Smooth muscle cell (in vitro differentiated cells): Measurements from ENCODE around the gene SLC25A52. TPM values are rescaled to one million over a fixed set of nuclear protein-coding genes. Genes with fewer than 3 reads are reported as not detected.

Experiments used
- DNase-seq: peaks from one replicate; lab custom pipeline; 2025; ENCODE audit not compliant: unreplicated experiment; lab: John Stamatoyannopoulos, UW
- H2AFZ ChIP-seq: fragments of 200-600 bp; sonication (generic); 2 replicates; pipeline ENCODE4 v1.6.0; 2016; ENCODE audit warnings: antibody characterized with exemption, low read depth, mild to moderate bottlenecking
- H3F3A ChIP-seq: fragments of 200-600 bp; sonication (generic); 2 replicates; pipeline ENCODE4 v1.6.0; 2017; ENCODE audit warnings: antibody characterized with exemption, low read depth
- H3K27ac ChIP-seq: fragments of 200-600 bp; sonication (generic); 2 replicates; pipeline ENCODE4 v1.5.1; 2016; ENCODE audit warnings: low read depth, mild to moderate bottlenecking
- H3K27me3 ChIP-seq: fragments of 200-600 bp; sonication (generic); 2 replicates; pipeline ENCODE4 v1.6.1; 2016; ENCODE audit warnings: low read depth, mild to moderate bottlenecking
- H3K36me3 ChIP-seq: fragments of 200-600 bp; sonication (generic); 2 replicates; pipeline ENCODE4 v1.5.1; 2016; ENCODE audit warnings: low read depth
- H3K4me1 ChIP-seq: fragments of 200-600 bp; sonication (generic); 2 replicates; pipeline ENCODE4 v1.5.1; 2016; ENCODE audit warnings: low read depth
- H3K4me2 ChIP-seq: fragments of 200-600 bp; sonication (generic); 2 replicates; pipeline ENCODE4 v1.6.0; 2016; ENCODE audit warnings: mild to moderate bottlenecking
- H3K4me3 ChIP-seq: fragments of 200-600 bp; sonication (generic); 2 replicates; pipeline ENCODE4 v1.5.1; 2016; ENCODE audit warnings: mild to moderate bottlenecking
- H3K79me2 ChIP-seq: fragments of 200-600 bp; sonication (generic); 2 replicates; pipeline ENCODE4 v1.6.0; 2016; ENCODE audit warnings: low read depth, mild to moderate bottlenecking
- H3K9ac ChIP-seq: fragments of 200-600 bp; sonication (generic); 2 replicates; pipeline ENCODE4 v1.6.0; 2016; ENCODE audit warnings: low read depth
- H3K9me3 ChIP-seq: fragments of 200-600 bp; sonication (generic); replicated peaks from 2 replicates; pipeline ENCODE4 v1.5.1; 2016; ENCODE audit warnings: low read depth
- H4K20me1 ChIP-seq: fragments of 200-600 bp; sonication (generic); 2 replicates; pipeline ENCODE4 v1.6.0; 2016; ENCODE audit warnings: low read depth
- CTCF ChIP-seq: fragments of 200-600 bp; sonication (generic); IDR thresholded peaks from 2 replicates; pipeline ENCODE4 v1.5.1; 2017; ENCODE audit warnings: borderline replicate concordance, mild to moderate bottlenecking, antibody characterized with exemption; ENCODE audit not compliant: insufficient read depth, poor library complexity, severe bottlenecking
- WGBS: methylation state at CpG from one replicate; pipeline ENCODE4 v1.1.7; 2016; ENCODE audit warnings: low lambda C conversion rate; 5-methylcytosine and 5-hydroxymethylcytosine counted together
- polyA plus RNA-seq: library from polyadenylated mRNA; unstranded; fragments of >200 nt; fragmentation: Nextera tagmentation; extraction: Ambion mirVana; gene quantifications from 2 replicates; pipeline ENCODE4 v1.2.1, GENCODE V29; 2016
- total RNA-seq: library from RNA; depleted of rRNA; stranded (reverse); fragments of >200 nt; gene quantifications from 2 replicates; pipeline ENCODE4 v1.2.3, GENCODE V29; 2014

The SLC25A52 gene
- total and polyA plus RNA-seq, 2 experiments from 2014 or later: not detected

- no peaks in the 10 kb centered on the region for H3K4me1 ChIP-seq
- H4K20me1 ChIP-seq: no peaks in the 10 kb centered on the region
- H3K4me3 ChIP-seq: no peak overlapping the region
- no peaks in the 10 kb centered on the region for H3K9me3 ChIP-seq
- H3F3A ChIP-seq: no peaks in the 10 kb centered on the region
- H3K27ac ChIP-seq: no peak overlapping the region
- DNase-seq: no peak
- no peak overlapping the region for H2AFZ ChIP-seq
- no peaks in the 10 kb centered on the region for H3K36me3 ChIP-seq
- no peaks in the 10 kb centered on the region for H3K27me3 ChIP-seq
- TF ChIP-seq CTCF: no peak
- H3K79me2 ChIP-seq: no peaks in the 10 kb centered on the region
- H3K9ac ChIP-seq: no peak overlapping the region
- 68% methylated on average over 7 of the region's 7 CpGs for WGBS
- H3K4me2 ChIP-seq: no peak overlapping the region
Measured at GRCh38 chr18:31720867-31721266, 39.8 kb downstream of the SLC25A52 start.

GRCh38 chr18:31719363-31720006 lies 41.2 kb downstream of the SLC25A52 start:
- H3K36me3 ChIP-seq: no peaks in the 10 kb centered on the region
- DNase-seq: no peak
- H3K27ac ChIP-seq: no peak overlapping the region
- no peak overlapping the region for H2AFZ ChIP-seq
- no peaks in the 10 kb centered on the region for H3K9me3 ChIP-seq
- no peak overlapping the region for H3K9ac ChIP-seq
- H3K79me2 ChIP-seq: no peaks in the 10 kb centered on the region
- no peak overlapping the region for H3K4me3 ChIP-seq
- WGBS: 76% methylated on average over 7 of the region's 7 CpGs
- no peaks in the 10 kb centered on the region for H3K4me1 ChIP-seq
- no peak for TF ChIP-seq CTCF
- no peaks in the 10 kb centered on the region for H4K20me1 ChIP-seq
- no peaks in the 10 kb centered on the region for H3F3A ChIP-seq
- H3K4me2 ChIP-seq: no peak overlapping the region
- H3K27me3 ChIP-seq: no peaks in the 10 kb centered on the region

GRCh38 chr18:31718386-31718785 lies 42.3 kb downstream of the SLC25A52 start:
- Histone ChIP-seq H2AFZ (no peak overlapping the region), H3K36me3 (no peaks in the 10 kb centered on the region), H3K79me2 (no peaks in the 10 kb centered on the region), H3K4me2 (no peak overlapping the region), H3K27me3 (no peaks in the 10 kb centered on the region), H3F3A (no peaks in the 10 kb centered on the region), H3K4me1 (no peaks in the 10 kb centered on the region), H3K27ac (no peak overlapping the region), H3K9me3 (no peaks in the 10 kb centered on the region), H3K4me3 (no peak overlapping the region), H4K20me1 (no peaks in the 10 kb centered on the region), H3K9ac (no peak overlapping the region)
- no peak for TF ChIP-seq CTCF
- no peak for DNase-seq
- WGBS: 98% methylated on average over 3 of the region's 3 CpGs

GRCh38 chr18:31716362-31716761 lies 44.3 kb downstream of the SLC25A52 start:
- no peaks in the 10 kb centered on the region for H3F3A ChIP-seq
- no peak for DNase-seq
- H2AFZ ChIP-seq: no peak overlapping the region
- H3K4me3 ChIP-seq: no peak overlapping the region
- H3K36me3 ChIP-seq: no peaks in the 10 kb centered on the region
- 68% methylated on average over 3 of the region's 3 CpGs for WGBS
- TF ChIP-seq CTCF: no peak
- H3K79me2 ChIP-seq: no peaks in the 10 kb centered on the region
- no peaks in the 10 kb centered on the region for H4K20me1 ChIP-seq
- H3K4me2 ChIP-seq: no peak overlapping the region
- no peaks in the 10 kb centered on the region for H3K9me3 ChIP-seq
- no peak overlapping the region for H3K27ac ChIP-seq
- H3K27me3 ChIP-seq: no peaks in the 10 kb centered on the region
- no peak overlapping the region for H3K9ac ChIP-seq
- H3K4me1 ChIP-seq: no peaks in the 10 kb centered on the region
